CD4-positive, alpha-beta T cell treated with Interleukin-1 beta for 1 hour (primary cell): ENCODE results near the gene CHD9.
"Not testable (repeated sequence)": the region's sequence is repeated elsewhere in the genome, so short reads cannot be mapped to it uniquely, and the experiment has no call there.

Experiments used
- DNase-seq, 2 donors: peaks; one replicate each; pipeline ENCODE4 v3.0.0-alpha.2; 2020 to 2022

CHD9 gene

DNA sequence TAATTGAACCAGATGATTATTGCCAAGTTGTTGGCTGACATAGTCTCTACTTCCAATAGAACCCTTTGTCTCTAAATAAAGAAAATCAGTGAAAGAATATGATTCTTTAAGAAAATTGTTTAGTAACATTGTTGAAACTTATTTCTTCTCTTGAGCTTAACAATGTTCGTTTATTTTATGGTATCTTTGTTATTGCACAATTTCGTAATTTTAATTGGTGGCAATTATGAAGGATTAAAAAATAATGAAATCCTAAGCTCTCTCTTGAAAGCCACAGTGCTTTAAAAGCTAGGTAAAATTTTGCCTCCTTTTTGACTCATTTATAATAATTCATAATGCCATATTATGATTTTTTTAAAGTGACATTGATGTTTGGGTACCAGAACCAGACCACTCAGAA is 230.4 kb downstream of the CHD9 start:
- no peak for DNase-seq

DNA sequence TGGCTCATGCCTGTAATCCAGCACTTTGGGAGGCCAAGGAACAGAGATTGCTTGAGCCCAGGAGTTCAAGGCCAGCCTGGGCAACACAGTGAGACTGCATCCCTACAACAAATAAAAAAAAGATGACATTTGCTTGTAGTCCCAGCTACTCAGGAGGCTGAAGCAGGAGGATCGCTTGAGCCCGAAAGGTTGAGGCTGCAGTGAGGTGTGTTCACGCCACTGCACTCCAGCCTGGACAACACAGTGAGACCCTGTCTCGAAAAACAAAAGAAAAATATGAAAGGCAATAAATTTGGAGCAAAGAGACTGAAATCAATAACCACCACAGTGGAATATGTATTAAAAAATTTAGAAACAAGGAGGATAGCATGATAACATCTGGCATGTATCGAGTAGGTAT is 235.7 kb downstream of the CHD9 start:
- DNase-seq, result no peak

GRCh38 chr16:53291757-53292392 is 237.1 kb downstream of the CHD9 start:
- no peak for DNase-seq

DNA sequence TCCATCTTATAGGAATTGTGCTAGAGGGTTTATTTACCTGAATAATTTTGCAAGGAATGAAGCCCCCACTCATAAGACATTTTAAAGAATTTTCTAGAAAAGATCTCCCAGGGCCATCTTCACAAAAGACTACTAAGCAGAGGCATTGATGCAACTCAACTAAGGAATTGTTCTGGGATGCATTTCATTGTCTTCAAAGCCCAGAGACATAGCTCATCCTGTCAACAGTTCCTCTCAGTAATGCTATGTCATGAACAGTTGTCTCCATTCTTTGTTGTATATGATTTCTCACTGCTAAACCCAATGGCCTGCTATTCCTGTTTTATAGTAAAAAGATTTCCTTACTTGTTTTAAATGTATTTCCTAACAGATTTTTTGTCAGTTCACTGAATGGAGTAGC is 242.7 kb downstream of the CHD9 start:
- no peak for DNase-seq

- no peak for DNase-seq
These were observed 249.5 kb downstream of the CHD9 start for GRCh38 chr16:53304334-53304733.

GRCh38 chr16:53305743-53306142 is 251.0 kb downstream of the CHD9 start:
- no peak for DNase-seq

GRCh38 chr16:53309457-53309856 is 254.7 kb downstream of the CHD9 start:
- no peak for DNase-seq

- no peak for DNase-seq
These were observed 266.2 kb downstream of the CHD9 start for GRCh38 chr16:53320992-53321391.

DNA sequence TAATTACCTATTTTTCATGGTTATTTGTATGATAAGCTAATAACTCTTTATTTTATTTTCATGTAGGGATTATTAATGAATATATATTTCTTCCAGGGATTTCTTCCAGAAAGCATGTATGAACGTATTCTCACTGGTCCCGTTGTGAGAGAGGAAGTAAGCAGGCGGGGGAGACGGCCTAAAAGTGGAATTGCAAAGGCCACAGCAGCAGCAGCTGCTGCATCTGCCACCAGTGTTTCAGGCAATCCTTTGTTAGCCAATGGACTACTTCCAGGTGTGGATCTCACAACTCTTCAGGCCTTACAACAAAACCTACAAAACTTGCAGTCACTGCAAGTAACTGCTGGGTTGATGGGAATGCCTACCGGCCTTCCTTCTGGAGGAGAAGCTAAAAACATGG is 269.1 kb downstream of the CHD9 start:
- DNase-seq, result no peak

GRCh38 chr16:53330991-53331390 is 276.2 kb downstream of the CHD9 start:
- DNase-seq, result not testable (repeated sequence)

GRCh38 chr16:53334581-53334980 is 279.8 kb downstream of the CHD9 start:
- DNase-seq, result no peak

GRCh38 chr16:53337294-53337693 is 282.5 kb downstream of the CHD9 start:
- no peak for DNase-seq

- no peak for DNase-seq
These were observed 287.0 kb downstream of the CHD9 start for GRCh38 chr16:53341792-53342191.

- DNase-seq, result no peak
These were observed 300.3 kb downstream of the CHD9 start for GRCh38 chr16:53355064-53355463.

- DNase-seq, result no peak
These were observed 301.9 kb downstream of the CHD9 start for GRCh38 chr16:53356478-53357207.

GRCh38 chr16:53357208-53357586 is 302.4 kb downstream of the CHD9 start:
- DNase-seq, result no peak

GRCh38 chr16:53357955-53358354 is 303.2 kb downstream of the CHD9 start:
- no peak for DNase-seq

- DNase-seq, result no peak
These were observed 304.1 kb downstream of the CHD9 start for GRCh38 chr16:53358884-53359283.

- DNase-seq, result no peak
These were observed 315.1 kb downstream of the CHD9 start for GRCh38 chr16:53369921-53370320.

- DNase-seq, result no peak
These were observed 316.0 kb downstream of the CHD9 start for GRCh38 chr16:53370827-53371226.

- DNase-seq, result peak; percentile 82 to 87
These were observed 318.4 kb downstream of the CHD9 start for GRCh38 chr16:53372992-53373871.

GRCh38 chr16:53374800-53375199 is 320.0 kb downstream of the CHD9 start:
- DNase-seq, result no peak

DNA sequence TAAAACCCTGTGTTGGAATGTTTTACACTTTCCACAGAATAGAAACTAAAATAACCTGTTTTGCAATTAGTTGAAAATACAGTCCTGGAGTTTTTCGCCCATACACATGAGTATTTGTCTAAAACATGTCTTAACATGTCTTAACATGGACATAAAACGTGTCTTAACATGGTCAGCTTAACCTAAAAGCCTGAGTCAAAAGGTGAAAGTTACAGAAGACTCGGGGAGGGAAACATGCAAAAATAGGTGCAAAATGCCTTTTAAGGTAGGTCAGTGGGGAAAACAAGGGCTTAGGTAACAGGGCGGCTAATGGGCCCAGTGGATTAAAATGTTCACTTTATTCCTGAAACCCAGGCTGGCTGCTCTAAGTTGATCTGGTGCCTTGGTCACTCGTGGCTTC is 323.3 kb downstream of the CHD9 start:
- DNase-seq, result no peak
